Mesothelial cell of epicardium (in vitro differentiated cells): ENCODE data around the gene NUP188. TPM values are rescaled to one million over a fixed set of nuclear protein-coding genes. Genes with fewer than 3 reads are reported as not detected.
"Not testable (repeated sequence)": the region's sequence is repeated elsewhere in the genome, so short reads cannot be mapped to it uniquely, and the experiment has no call there.

Source experiments
- DNase-seq, 2 experiments: peaks; one replicate each; pipeline ENCODE4 v3.0.0; 2021; ENCODE audit warnings: low spot score in 2 of 2; ENCODE audit not compliant: unreplicated experiment in 2 of 2
- H3K27ac Mint-ChIP-seq: 2 replicates; pipeline ENCODE4 v1.8.0; 2021; ENCODE audit warnings: mixed read lengths
- H3K27me3 Mint-ChIP-seq: 2 replicates; pipeline ENCODE4 v1.8.0; 2021; ENCODE audit warnings: low read depth, mixed read lengths
- H3K36me3 Mint-ChIP-seq: 2 replicates; pipeline ENCODE4 v1.8.0; 2021; ENCODE audit warnings: mixed read lengths
- H3K4me1 Mint-ChIP-seq: 2 replicates; pipeline ENCODE4 v1.8.0; 2021; ENCODE audit warnings: mixed read lengths
- H3K4me3 Mint-ChIP-seq: 2 replicates; pipeline ENCODE4 v1.8.0; 2021; ENCODE audit warnings: mild to moderate bottlenecking, moderate library complexity, mixed read lengths
- H3K9me3 Mint-ChIP-seq: 2 replicates; pipeline ENCODE4 v1.8.0; 2021; ENCODE audit warnings: mixed read lengths
- total RNA-seq: library from RNA; stranded (reverse); gene quantifications from 3 replicates; pipeline ENCODE4 v1.2.1, GENCODE V29; 2021
- TF ChIP-seq, protein P1 (sequence below): fragments of 200-600 bp; sonication (generic); IDR thresholded peaks from one replicate; pipeline ENCODE4 v1.5.0; 2021; ENCODE audit warnings: antibody characterized with exemption; ENCODE audit not compliant: unreplicated experiment

NUP188 gene
- total RNA-seq, 1 donor from 2014 or later = 56.6 TPM

GRCh38 chr9:129031514-129031913, 84.0 kb downstream of the NUP188 start:
- Mint-ChIP-seq H3K36me3 (no peaks in the 10 kb centered on the region), H3K9me3 (no peaks in the 10 kb centered on the region), H3K4me3 (no peak overlapping the region), H3K4me1 (peaks cover 20% of the 10 kb centered on the region), H3K27ac (no peak overlapping the region), H3K27me3 (no peaks in the 10 kb centered on the region)
- DNase-seq = no peak
- TF ChIP-seq, protein P1, sequence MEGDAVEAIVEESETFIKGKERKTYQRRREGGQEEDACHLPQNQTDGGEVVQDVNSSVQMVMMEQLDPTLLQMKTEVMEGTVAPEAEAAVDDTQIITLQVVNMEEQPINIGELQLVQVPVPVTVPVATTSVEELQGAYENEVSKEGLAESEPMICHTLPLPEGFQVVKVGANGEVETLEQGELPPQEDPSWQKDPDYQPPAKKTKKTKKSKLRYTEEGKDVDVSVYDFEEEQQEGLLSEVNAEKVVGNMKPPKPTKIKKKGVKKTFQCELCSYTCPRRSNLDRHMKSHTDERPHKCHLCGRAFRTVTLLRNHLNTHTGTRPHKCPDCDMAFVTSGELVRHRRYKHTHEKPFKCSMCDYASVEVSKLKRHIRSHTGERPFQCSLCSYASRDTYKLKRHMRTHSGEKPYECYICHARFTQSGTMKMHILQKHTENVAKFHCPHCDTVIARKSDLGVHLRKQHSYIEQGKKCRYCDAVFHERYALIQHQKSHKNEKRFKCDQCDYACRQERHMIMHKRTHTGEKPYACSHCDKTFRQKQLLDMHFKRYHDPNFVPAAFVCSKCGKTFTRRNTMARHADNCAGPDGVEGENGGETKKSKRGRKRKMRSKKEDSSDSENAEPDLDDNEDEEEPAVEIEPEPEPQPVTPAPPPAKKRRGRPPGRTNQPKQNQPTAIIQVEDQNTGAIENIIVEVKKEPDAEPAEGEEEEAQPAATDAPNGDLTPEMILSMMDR = no peak

DNA sequence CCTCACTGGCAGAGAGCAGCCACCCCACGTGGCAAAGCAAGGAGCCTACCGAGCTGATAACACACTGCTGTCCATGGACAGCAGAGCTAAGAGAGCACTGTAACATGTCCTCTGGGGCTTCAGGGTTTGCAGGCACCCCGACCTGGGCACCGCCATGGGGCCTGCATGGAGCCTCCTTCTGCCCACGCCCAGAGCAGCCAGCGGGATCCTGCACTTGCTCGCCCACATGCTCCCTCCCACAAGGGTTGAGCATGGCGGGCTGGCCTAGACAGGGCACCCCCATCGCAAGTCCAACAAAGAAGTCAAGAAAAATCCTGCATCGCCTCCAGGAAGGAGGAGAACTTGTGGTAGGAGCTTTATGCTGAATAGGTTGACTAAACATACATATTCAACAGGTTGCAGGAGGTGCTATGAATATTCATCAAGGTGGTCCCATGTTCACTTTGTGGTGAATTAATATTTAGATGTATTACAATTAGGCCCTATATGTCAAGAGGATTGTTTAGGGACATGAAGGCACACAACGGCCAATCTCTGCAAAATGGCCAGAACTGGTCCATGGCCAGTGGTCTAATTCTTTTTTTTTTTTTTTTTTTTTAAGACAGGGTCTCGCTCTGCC, 85.2 kb downstream of the NUP188 start:
- Mint-ChIP-seq H3K27ac (no peak overlapping the region), H3K4me3 (no peak overlapping the region)
- TF ChIP-seq, protein P1 = no peak

GRCh38 chr9:129033216-129033615, 85.7 kb downstream of the NUP188 start:
- no peaks in the 10 kb centered on the region for H3K36me3 Mint-ChIP-seq
- H3K9me3 Mint-ChIP-seq = no peaks in the 10 kb centered on the region
- no peak overlapping the region for H3K27ac Mint-ChIP-seq
- peaks cover 28% of the 10 kb centered on the region for H3K4me1 Mint-ChIP-seq
- no peak overlapping the region for H3K4me3 Mint-ChIP-seq
- DNase-seq = no peak
- H3K27me3 Mint-ChIP-seq = no peaks in the 10 kb centered on the region
- TF ChIP-seq, protein P1 = no peak

More for the DNA sequence above, 85.2 kb downstream of the NUP188 start:
- Mint-ChIP-seq H3K9me3 (no peaks in the 10 kb centered on the region), H3K36me3 (no peaks in the 10 kb centered on the region), H3K27me3 (no peaks in the 10 kb centered on the region), H3K4me1 (peaks cover 23% of the 10 kb centered on the region)
- DNase-seq = no peak

DNA sequence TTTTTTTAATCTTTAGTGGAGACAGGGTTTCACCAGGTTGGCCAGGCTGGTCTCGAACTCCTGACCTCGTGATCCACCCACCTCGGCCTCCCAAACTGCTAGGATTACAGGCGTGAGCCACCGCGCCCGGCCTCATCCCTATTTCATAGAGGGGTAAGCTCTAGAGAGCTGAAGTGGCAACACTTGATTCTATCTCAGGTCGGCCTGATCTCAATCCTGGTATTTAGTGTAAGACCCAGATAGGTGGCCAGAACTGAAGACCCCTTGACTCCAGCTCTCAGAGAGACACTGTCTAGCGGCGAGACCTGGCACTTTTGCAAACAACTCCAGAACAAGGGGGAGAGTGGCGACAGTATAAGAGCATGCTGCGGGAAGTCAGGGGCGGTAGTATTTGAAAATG, 88.3 kb downstream of the NUP188 start:
- H3K36me3 Mint-ChIP-seq, DNase-seq, H3K9me3 Mint-ChIP-seq, H3K27me3 Mint-ChIP-seq: not testable (repeated sequence)
- Mint-ChIP-seq H3K4me3 (peak overlapping the region; percentile 93), H3K27ac (peak overlapping the region; percentile 90), H3K4me1 (peaks cover 24% of the 10 kb centered on the region)

GRCh38 chr9:129036241-129036922, 88.9 kb downstream of the NUP188 start, which contains the start of gene MIGA2:
TSS of gene MIGA2 (plus strand) at chr9:129036626. CDS start at chr9:129040595, 3,969 bp downstream.
- H3K4me3 Mint-ChIP-seq = peak within 1 kb of the TSS; percentile 93
- TF ChIP-seq, protein P1 = no peak
- no peaks in the 10 kb centered on the region for H3K36me3 Mint-ChIP-seq
- peak; percentile 90 to 92 for DNase-seq
- H3K9me3 Mint-ChIP-seq = no peaks in the 10 kb centered on the region
- H3K4me1 Mint-ChIP-seq = peaks cover 24% of the 10 kb centered on the region
- H3K27me3 Mint-ChIP-seq = no peaks in the 10 kb centered on the region
- peak within 1 kb of the TSS; percentile 90 for H3K27ac Mint-ChIP-seq
